Right renal cortex interstitium (tissue), 3 donors: ENCODE data around the gene SWAP70. TPM values are rescaled to one million over a fixed set of nuclear protein-coding genes. Genes with fewer than 3 reads are reported as not detected.
"Not testable (repeated sequence)": the region's sequence is repeated elsewhere in the genome, so short reads cannot be mapped to it uniquely, and the experiment has no call there.

Source experiments
- DNase-seq, 3 donors: peaks; one replicate each; pipeline ENCODE4 v3.0.0-alpha.2; 2013; ENCODE audit warnings: low read depth in 3 of 3, low spot score in 2 of 3
- polyA plus RNA-seq, 3 donors: library from polyadenylated mRNA; unstranded; fragments of 120-200 nt; gene quantifications; one replicate each; pipeline ENCODE4 v1.2.1, GENCODE V29; 2013; ENCODE audit not compliant: insufficient read length in 3 of 3

The SWAP70 gene
- polyA plus RNA-seq, 3 donors, result 27.5 to 29.0 (median 28.3) TPM

DNA sequence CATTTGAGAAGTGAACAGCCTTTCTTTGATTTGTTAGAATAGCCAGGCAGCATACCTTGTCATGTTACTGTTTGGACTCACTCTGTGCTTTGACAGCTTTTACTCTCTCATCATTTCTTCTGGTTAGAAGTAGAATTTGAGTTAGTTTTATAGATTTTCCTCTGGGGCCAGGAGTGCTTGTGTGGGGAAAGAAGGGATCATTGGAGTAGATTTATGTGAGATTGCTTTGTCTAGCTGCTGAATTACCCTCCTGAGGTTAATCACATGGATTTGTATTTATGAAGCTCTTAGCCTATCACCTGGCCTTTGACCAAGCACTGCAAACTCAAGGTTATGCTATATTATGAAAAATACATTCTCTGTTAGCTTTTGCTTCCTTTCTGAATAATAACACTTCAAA, 54.3 kb downstream of the SWAP70 start:
- no peak for DNase-seq

DNA sequence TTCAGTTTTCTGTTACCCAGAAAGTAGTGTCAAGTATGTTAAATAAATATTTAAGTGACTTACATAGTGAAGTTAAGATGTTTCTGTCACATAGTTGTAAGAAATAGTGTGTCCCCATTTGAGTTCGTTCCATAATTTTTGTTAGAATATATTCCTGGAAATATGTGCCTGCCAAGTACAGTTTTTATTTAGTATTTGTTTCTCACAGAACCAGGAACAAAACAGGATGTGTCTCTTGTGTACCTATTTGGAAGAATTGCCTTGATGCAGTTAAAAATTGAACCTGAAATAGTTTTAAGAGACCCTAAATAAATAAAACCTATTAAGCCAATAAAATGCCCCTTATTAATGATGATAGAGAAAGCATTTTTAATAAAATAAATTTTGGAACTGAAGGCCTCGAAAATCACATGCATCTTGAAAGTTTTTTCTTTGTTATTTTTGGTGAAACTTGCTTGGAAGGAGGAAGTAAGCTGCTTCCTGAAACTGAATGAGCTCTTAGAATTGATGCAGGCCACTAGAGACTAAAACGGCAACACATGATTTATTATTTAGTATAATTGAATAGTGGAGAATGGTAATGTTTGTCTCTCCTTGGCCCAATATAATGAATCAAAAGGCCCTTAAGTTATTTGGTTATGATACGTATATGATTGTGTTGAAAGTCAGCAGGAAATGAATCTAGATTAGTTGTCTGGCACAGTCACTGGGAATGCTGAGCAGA, 55.9 kb downstream of the SWAP70 start:
- DNase-seq, result no peak

DNA sequence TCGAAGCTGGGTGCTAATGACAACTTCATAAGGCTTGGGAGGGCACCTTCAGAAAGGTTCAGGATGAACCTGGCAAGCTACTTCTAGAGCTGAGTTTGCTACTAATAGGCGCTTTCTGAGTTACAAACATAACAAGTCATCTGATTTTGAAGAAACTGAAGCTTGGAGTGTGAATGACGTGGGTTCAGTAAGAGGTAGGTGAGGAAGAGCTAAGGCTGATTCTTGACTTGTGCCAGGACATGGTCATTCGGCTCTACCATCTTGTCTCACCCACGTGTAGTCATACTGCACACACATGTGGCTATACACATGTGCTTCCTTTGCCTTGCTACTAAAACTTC, 56.4 kb downstream of the SWAP70 start:
- DNase-seq, result no peak

DNA sequence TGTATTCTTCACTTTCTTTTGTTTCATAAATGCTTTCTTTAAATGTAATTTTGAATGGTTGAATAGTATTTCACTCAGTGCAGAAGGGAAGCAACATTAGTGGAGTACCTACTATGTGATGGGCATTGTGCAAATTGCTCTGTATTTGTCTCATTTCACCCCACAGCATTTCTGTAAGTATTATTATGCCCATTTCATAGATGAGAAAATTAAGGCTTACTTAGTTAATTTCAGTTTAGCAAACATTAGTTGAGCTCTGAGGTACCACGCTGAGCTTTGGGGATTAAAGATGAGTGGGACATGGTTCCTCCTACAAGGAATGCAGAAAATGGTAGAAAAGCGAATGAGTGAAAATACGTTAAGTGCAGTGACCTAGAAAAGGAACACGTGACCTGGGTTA, 58.1 kb downstream of the SWAP70 start:
- DNase-seq, result no peak

DNA sequence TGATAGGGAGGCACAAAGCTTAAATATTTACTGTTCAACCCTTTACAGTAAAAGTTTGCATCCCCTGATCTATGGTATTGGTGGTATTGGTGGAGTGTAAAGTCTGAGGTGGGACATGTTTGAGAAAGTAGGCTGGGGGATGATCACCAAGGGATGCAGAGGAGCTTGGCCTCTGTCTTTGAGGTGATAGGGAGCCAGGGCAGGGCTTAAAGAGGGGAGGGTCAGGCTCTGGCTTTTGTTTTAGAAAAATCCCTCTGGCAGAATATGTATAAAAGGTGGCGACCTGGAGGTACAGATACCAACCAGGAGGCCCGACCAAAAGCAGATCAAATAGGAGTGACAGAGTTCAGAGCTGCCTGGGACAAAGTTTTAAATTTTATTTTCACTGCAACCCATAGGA, 59.0 kb downstream of the SWAP70 start:
- DNase-seq, result no peak

DNA sequence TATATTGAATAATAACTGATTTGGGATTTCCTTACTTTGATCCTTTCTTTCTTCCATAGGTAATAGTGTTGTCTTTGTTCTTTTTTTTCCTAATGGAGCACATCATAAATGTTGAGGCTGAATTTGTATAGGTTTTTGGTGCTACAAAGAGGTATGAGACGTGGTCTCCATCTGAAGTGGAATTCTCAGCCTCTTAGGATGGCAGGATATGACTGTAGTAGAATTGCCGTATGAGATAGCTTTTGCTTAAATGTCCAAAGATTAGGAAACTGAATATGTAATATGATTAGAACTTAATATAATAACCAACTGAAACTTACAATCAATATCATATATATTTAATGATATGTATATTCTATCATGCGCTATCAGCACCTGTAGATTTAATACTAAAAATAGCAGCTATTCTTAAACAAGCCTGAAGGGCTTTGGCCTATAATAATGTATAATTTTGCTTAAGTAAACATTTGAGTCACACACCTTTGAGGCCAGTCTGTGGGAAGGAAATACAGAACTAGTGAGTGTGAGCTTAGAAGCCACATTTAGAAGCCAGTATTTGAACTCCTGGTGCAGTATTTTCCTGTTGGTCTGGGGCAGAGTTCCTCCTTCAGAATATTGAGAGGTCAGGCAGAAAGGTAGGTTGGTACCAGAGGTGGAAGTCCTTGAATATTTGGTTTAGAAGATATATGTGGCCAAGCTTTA, 62.6 kb downstream of the SWAP70 start:
- DNase-seq, result no peak

DNA sequence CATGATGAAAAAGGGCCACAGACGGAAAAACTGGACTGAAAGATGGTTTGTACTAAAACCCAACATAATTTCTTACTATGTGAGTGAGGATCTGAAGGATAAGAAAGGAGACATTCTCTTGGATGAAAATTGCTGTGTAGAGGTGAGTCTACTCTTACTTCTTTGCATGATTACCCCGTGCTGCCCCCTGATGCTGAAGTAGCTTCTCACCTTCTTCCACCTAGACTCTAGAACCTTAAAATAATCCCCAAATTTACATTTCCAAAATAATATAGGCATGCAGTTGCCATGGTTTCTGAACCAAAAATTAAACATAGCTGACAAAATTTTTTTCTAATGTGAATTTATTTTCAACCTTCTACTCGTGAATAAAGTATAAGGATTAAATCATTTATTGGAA, 64.2 kb downstream of the SWAP70 start:
- no peak for DNase-seq

DNA sequence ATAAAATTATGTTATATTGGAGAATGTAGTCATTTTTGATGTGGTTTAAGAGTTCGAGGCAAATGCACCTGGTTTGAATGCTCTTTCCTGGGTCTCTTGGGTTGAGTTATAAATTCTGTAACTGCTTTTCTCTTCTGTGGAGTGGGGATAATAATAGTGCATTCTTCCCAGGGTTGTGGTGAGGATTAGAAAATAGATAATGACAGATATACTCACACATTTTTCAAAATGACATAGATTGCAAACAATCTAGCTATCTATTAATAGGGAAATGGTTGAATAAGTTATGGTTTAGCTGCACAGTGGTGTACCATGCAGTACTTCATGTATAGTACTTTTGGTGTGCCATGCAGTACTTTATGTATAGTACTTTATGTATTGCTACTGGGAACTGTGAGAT, 67.4 kb downstream of the SWAP70 start:
- DNase-seq, result no peak

DNA sequence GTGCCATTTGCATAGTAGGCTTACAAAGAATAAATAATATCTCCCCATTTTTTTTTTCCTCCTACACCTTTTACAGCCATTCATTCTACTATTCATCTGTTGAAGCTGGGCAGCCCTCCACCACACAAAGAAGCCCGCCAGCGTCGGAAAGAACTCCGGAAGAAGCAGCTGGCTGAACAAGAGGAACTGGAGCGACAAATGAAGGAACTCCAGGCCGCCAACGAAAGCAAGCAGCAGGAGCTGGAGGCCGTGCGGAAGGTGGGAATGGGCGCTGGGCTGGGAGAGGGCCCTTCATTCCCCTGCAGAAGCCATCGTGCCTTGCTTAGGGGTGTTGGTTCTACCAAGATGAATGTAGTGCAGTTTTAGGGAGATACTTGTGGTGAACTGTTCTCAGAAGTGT, 68.6 kb downstream of the SWAP70 start:
- DNase-seq, result no peak

DNA sequence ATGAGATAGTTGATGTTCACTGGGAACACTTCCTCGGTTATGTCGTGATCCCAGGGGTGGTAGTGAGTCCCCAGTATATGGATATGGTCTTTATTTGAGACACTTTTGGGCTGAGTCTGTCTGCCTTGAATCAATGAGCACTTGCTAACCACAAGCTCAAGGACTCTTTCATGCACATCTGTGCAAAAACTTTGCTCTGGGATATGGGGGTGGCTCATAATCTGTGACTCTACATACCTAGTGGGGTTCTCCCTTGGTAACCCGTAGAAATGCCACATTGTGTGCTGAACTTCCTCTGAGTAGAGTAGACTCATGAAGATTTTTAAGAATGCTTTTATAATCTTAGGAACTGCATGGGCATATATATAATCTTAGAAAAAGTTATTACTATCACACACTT, 69.3 kb downstream of the SWAP70 start:
- no peak for DNase-seq

DNA sequence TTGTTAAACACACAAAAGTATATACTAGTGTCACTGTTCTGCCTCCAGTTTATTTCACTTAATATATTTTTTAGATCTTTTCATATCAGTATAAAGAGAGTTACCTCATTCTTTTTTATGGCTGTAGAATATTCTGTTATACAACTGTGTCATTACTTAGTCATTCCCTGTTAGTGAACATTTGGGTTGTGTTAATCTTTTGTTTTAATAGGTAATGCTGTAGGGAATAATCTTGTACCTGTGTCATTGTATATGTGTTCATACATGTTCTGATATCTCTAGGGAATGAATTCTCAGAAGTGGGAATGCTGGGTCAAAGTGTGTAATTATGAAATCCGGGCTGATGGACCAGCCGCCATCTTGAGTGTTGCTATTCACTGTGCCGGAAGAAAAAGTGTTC, 71.4 kb downstream of the SWAP70 start:
- no peak for DNase-seq

DNA sequence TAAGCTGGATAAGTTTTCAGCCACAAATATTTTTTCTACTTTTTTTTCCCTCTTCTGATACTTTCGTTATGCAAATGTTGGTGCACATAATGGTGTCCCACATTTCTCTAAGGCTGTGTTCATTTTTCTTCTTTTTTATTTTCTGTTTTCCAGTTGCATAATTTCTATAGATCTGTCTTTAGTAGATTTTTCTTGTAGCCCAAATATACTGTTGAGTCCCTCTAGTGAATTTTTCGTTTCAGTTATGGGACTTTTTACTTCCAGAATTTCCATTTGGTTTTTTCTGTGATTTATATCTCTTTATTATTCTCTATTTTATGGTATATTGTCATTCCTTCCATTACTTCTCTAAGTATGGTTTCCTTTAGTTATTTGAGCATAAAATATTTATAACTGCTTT, 72.0 kb downstream of the SWAP70 start:
- no peak for DNase-seq

DNA sequence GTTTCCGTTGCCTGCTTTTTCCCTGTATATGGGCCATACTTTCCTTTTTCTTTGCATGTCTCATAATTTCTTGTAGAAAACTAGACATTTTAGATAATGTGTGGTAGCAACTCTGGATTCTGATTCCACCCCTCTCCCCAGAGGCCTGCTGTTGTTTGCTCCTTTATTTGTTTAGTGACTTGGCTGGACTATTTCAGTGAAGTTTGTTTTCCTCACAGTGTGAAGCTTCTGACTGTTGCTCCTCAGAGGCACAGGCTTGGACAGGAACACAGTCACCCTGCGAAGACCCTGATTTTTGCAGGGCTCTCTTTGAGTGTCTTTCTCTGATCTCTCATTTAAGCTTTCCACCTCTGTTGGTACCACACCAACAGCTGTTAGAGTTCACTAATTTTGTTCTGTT, 72.5 kb downstream of the SWAP70 start:
- DNase-seq, result no peak

DNA sequence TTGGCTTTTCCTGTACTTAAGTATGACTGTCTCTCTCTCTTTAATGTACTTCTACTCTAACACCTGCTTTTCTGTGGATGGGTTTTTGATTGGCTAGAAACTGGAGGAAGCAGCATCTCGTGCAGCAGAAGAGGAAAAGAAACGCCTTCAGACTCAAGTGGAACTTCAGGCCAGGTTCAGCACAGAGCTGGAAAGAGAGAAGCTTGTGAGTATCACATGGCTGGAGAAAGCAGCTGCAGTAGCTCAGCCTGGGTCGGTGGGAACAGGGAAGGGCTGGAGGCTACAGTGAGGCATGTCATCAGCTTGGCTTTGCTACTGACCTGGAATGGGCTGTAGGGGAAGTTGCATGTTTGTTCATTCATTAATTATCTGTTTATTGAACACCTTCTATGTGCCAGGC, 74.2 kb downstream of the SWAP70 start:
- no peak for DNase-seq

DNA sequence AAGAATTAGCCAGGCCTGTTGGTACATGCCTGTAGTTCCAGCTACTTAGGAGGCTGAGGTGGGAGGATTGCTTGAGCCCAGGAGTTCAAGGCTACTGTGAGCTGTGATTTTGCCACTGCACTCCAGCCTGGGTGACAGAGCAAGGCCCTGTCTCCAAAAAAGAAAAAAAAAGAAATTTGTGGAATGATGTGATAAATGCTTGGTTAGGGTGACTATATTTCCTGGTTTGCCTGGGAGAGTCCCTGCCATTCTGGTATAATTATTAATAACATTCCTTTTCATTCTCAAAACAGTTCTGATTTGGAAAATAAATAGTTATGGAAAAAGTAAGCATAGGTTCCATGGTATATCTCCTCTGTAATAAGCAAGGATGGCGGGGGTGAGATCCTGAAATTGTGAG, 74.8 kb downstream of the SWAP70 start:
- no peak for DNase-seq

DNA sequence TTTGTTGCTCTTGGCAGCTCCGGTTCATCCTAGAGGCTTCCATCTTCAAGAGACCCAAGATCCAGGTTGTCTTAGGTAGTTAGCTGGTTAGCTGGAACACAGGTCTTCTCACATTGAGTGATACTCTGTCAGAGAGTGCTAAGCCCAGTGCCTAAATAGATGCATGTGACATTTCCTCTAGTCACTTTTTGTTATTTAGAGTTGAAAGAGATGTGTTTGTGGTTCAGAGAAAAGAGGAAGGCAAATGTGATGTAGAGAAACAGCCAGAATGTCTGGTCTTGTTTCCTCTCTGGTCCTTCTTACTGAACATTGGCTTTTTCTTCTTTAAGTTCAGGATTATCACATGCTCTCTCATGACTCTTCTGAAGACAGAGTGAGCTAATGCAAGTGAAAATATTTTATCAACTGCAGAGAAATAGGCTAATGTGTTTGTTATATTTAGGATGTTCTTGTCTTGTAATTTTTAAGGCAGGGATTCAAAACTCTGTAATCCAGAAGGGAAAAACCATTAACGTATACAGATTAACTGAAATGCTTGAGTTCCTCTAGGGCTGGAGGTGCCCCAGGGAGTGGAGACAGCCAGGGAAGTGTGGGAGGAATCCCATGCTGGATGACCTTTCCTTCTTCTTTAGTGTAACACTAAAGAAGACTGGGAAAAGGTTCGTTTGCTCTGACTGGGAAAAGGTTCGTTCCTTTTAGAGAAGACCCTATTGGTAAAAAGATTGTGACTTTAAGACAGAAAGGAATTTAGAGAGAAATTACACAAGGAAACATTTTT, 75.4 kb downstream of the SWAP70 start:
- DNase-seq, result no peak

DNA sequence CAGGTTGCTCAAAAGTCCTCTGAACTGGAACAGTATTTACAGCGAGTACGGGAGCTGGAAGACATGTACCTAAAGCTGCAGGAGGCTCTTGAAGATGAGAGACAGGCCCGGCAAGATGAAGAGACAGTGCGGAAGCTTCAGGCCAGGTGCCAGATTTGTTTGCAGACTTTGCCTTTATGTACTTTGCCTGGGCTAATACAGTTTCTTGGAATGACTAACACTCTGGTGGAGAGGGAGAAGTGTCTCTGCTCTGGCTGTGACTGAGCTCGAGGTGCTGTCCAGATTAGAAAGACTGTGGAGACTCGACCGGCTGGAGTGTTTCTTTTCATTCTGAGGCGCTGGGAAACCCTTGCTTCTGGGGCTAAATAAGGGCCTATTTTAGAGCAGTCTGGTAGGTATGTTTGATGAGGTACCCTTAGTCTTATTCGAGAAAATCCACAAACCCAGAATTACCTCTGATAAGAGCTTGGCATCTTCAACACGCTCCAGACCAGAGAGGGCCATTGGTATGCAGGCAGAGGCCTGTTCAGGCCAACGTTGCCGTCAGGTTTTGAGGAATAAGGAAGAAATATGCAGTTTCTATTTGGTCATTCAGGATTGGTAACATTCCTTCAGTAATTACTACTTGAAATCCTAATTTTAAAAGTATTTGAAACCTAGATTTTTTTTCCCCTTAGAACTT, 76.5 kb downstream of the SWAP70 start:
- DNase-seq, result no peak

DNA sequence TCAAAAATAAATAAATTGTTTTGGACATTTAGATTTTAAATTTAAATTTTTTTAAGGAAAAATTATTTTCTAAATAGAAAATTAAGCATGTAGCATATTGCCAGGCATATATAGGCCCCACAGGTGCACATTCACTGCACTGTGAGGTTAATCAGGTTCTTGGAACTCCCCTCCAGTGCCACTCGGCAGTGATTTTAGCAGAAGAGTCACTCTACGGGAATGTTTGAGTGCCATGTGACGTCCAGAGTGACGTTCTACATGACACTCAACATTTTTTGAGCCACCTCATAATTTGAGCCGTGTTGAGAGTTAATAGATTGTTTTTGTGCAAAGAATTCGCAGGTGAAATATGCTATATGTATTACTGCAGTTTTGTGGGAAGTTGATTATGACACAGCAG, 77.4 kb downstream of the SWAP70 start:
- no peak for DNase-seq

DNA sequence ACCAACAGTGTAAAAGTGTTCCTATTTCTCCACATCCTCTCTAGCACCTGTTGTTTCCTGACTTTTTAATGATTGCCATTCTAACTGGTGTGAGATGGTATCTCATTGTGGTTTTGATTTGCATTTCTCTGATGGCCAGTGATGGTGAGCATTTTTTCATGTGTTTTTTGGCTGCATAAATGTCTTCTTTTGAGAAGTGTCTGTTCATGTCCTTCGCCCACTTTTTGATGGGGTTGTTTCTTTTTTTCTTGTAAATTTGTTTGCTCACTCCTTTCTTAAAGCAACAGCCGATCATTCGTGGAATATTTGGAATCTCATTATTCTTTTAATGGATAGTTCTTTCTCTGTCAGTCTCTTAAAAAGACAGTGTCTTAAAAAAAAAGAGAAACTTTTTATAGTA, 79.6 kb downstream of the SWAP70 start:
- DNase-seq, result not testable (repeated sequence)

DNA sequence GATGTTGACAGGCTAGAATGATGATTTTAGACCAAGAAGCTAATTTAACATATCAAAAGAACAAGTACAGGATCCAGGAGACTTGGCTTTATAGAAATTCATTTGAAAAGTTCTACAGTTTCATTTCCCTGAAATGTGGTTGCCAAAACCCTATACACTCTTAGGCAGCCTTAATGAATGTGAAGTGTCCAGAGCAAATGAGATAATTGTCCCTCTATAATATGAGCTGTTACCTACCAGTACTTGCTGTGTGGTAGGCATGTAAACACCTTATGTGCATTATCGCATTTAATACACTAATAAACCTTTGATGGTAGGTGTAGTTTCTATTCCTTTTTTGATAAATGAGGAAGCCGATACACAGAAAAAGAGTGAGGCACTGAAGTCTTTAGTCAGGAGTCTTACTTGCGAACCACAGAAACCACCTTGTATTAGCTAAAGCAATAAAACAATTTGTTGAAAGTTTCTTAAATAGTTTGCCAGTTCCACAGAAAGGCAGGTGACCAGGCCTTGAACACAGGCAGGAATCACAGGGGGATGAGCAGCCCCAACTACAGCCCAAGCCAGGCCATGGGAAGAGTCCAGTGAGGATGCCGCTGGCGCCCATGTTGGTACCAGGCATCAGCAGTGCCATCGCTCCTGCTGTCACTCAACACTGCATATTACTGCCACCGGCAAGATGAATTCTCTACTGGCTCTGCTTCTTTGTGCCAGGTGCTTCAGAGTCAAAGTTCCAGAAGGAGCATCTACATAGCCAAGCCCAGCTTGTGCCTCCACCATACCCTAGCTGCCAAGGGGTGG, 81.7 kb downstream of the SWAP70 start:
- DNase-seq, result no peak

DNA sequence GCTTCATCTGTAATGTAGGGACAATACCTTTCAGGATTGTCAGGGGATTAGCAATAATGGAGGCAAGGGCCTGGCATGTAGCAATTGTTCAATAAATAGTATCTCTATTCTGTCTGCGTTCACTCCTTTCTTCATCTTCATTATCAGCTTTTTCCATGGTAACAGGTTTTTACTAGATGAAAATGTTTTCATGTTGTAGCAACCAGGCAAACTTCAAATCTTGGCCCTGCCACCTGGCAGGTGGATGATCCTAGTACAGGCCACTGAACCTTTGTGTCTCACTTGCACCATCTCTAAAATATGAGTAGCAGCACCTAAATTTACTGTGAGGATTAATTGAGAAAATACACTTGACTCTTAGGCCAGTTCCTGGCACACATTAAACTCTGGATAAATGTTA, 83.4 kb downstream of the SWAP70 start:
- no peak for DNase-seq
